HEK293 (cell line): ENCODE measurements around the gene LDLRAP1.

Source experiments
- CTCF ChIA-PET: fragments of 350-600 bp; formaldehyde crosslinking; extraction: SDS; loops from one replicate; lab custom pipeline; 2021; ENCODE audit warnings: antibody characterized with exemption; lab: Yijun Ruan, JAX
- POLR2A ChIA-PET: fragments of 300-600 bp; formaldehyde crosslinking; extraction: SDS; loops from one replicate; lab custom pipeline; 2020; ENCODE audit warnings: antibody characterized with exemption, inconsistent platforms; lab: Yijun Ruan, JAX
- H3K27ac ChIP-seq: fragments of 200-500 bp; sonication (Bioruptor generic); 2 replicates; pipeline ENCODE4 v1.5.1; 2014; ENCODE audit warnings: low read depth, low read length, control low read depth, inconsistent platforms; ENCODE audit errors: extremely low read depth
- H3K36me3 ChIP-seq, 2 experiments: fragments of 200-500 bp in 1 of 2; sonication (Bioruptor generic) in 1 of 2; 1 replicate in 1 of 2; 2 replicates in 1 of 2; pipeline ENCODE4 v1.5.1; 2014 to 2017; ENCODE audit warnings: inconsistent platforms in 2 of 2, low read length in 2 of 2; ENCODE audit not compliant: control insufficient read depth in 2 of 2, insufficient read depth in 1 of 2
- H3K4me1 ChIP-seq: fragments of 200-500 bp; sonication (Bioruptor generic); 2 replicates; pipeline ENCODE4 v1.5.1; 2014; ENCODE audit warnings: mild to moderate bottlenecking, low read length, inconsistent platforms; ENCODE audit not compliant: control insufficient read depth, insufficient read depth
- H3K4me3 ChIP-seq: 2 replicates; pipeline ENCODE4 v1.5.1; 2011; ENCODE audit warnings: low read depth, mild to moderate bottlenecking, control low read depth, low read length, moderate library complexity
- H3K9me3 ChIP-seq: fragments of 200-500 bp; sonication (Bioruptor generic); 2 replicates; pipeline ENCODE4 v1.5.1; 2014; ENCODE audit warnings: low read depth, low read length, inconsistent platforms; ENCODE audit not compliant: control insufficient read depth, insufficient read depth
- GLIS1 ChIP-seq: fragments of 450-650 bp; formaldehyde crosslinking; IDR thresholded peaks from 2 replicates; pipeline ENCODE4 v1.5.1; 2016; ENCODE audit warnings: missing biosample characterization, missing genetic modification characterization
- SCRT2 ChIP-seq: fragments of 450-650 bp; formaldehyde crosslinking; IDR thresholded peaks from 2 replicates; pipeline ENCODE4 v1.5.1; 2016; ENCODE audit warnings: missing biosample characterization, missing genetic modification characterization
- TRIM28 ChIP-seq: IDR thresholded peaks from 2 replicates; pipeline ENCODE4 v1.6.1; 2011; ENCODE audit warnings: low read length, control low read depth, borderline replicate concordance
- WT1 ChIP-seq: fragments of 450-650 bp; formaldehyde crosslinking; IDR thresholded peaks from 2 replicates; pipeline ENCODE4 v1.5.1; 2016; ENCODE audit warnings: missing biosample characterization, missing genetic modification characterization
- ZBTB20 ChIP-seq: fragments of 450-650 bp; formaldehyde crosslinking; IDR thresholded peaks from 2 replicates; pipeline ENCODE4 v1.5.1; 2016; ENCODE audit warnings: missing biosample characterization, missing genetic modification characterization
- ZFHX2 ChIP-seq: fragments of 450-650 bp; formaldehyde crosslinking; conservative IDR thresholded peaks from 2 replicates; pipeline ENCODE4 v1.5.1; 2016; ENCODE audit warnings: missing biosample characterization, missing genetic modification characterization
- ZFP69B ChIP-seq: fragments of 450-650 bp; formaldehyde crosslinking; IDR thresholded peaks from 2 replicates; pipeline ENCODE4 v1.5.1; 2016; ENCODE audit warnings: missing biosample characterization, missing genetic modification characterization
- ZIC2 ChIP-seq: fragments of 450-650 bp; formaldehyde crosslinking; IDR thresholded peaks from 2 replicates; pipeline ENCODE4 v1.5.1; 2016; ENCODE audit warnings: missing biosample characterization, missing genetic modification characterization
- ZNF146 ChIP-seq: fragments of 450-650 bp; formaldehyde crosslinking; IDR thresholded peaks from 2 replicates; pipeline ENCODE4 v1.5.1; 2016; ENCODE audit warnings: missing biosample characterization, missing genetic modification characterization
- ZNF16 ChIP-seq: fragments of 450-650 bp; formaldehyde crosslinking; IDR thresholded peaks from 2 replicates; pipeline ENCODE4 v1.5.1; 2016; ENCODE audit warnings: low read depth, missing biosample characterization, missing genetic modification characterization
- ZNF19 ChIP-seq: fragments of 450-650 bp; formaldehyde crosslinking; IDR thresholded peaks from 2 replicates; pipeline ENCODE4; 2016; ENCODE audit warnings: missing biosample characterization, missing genetic modification characterization, low read depth
- ZNF548 ChIP-seq: fragments of 450-650 bp; formaldehyde crosslinking; IDR thresholded peaks from 2 replicates; pipeline ENCODE4 v1.5.1; 2016; ENCODE audit warnings: missing biosample characterization, missing genetic modification characterization
- TF ChIP-seq, protein P1 (sequence below): fragments of 450-650 bp; formaldehyde crosslinking; IDR thresholded peaks from 2 replicates; pipeline ENCODE4 v1.5.1; 2016; ENCODE audit warnings: missing biosample characterization, missing genetic modification characterization
- TF ChIP-seq, protein P2 (sequence below): fragments of 450-650 bp; formaldehyde crosslinking; IDR thresholded peaks from 2 replicates; pipeline ENCODE4 v1.5.1; 2016; ENCODE audit warnings: missing biosample characterization, missing genetic modification characterization, borderline replicate concordance

Gene LDLRAP1

DNA sequence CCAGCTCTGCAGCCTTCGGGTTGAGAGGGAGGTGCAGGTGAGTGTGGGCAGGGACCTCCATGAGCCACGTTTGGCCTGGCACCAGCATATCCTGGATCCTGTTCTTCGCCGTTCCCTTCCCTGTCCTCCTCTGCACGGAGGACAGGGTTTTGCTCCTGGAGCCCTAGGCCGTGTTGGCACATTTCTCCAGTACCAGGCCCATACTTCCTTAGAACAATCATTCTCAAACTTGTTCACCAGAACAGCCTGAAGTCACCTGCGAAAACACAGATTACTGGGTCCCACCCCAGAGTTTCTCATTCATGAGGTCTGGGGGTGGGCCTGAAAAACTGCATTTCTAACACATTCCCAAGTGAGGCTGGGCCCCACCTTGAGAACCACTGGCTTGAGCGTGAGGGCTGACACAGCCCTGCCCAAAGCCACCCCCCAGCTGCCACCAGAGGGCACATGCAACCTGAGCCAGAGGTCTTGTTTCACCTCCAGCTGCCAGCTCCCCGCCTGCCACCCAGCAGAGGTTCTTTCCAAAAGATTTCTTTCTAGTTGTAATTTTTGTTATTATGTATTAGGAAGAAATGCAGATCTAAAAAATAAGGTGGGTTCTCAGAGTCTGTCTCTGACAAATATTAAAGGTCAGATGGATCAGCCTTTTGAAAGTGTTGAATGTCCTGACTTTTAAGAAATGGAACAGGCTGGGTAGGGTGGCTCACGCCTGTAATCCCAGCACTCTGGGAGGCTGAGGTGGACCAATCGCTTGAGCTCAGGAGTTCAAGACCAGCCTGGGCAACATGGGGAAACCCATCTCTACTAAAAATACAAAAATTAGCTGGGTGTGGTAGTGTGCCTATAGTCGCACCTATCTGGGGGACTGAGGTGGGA, 39.6 kb upstream of the LDLRAP1 start (continued):
- TF ChIP-seq, protein P1, sequence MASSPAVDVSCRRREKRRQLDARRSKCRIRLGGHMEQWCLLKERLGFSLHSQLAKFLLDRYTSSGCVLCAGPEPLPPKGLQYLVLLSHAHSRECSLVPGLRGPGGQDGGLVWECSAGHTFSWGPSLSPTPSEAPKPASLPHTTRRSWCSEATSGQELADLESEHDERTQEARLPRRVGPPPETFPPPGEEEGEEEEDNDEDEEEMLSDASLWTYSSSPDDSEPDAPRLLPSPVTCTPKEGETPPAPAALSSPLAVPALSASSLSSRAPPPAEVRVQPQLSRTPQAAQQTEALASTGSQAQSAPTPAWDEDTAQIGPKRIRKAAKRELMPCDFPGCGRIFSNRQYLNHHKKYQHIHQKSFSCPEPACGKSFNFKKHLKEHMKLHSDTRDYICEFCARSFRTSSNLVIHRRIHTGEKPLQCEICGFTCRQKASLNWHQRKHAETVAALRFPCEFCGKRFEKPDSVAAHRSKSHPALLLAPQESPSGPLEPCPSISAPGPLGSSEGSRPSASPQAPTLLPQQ (tag by site-specific recombination), result peak; percentile 85
- TF ChIP-seq ZNF548 (tag by site-specific recombination) (no peak), GLIS1 (tag by site-specific recombination) (peak; percentile 45; the same call in 1 of the 2 replicates)
- TF ChIP-seq, protein P2, sequence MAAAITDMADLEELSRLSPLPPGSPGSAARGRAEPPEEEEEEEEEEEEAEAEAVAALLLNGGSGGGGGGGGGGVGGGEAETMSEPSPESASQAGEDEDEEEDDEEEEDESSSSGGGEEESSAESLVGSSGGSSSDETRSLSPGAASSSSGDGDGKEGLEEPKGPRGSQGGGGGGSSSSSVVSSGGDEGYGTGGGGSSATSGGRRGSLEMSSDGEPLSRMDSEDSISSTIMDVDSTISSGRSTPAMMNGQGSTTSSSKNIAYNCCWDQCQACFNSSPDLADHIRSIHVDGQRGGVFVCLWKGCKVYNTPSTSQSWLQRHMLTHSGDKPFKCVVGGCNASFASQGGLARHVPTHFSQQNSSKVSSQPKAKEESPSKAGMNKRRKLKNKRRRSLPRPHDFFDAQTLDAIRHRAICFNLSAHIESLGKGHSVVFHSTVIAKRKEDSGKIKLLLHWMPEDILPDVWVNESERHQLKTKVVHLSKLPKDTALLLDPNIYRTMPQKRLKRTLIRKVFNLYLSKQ, result no peak
- TF ChIP-seq, all 188 proteins: peak for 9

DNA sequence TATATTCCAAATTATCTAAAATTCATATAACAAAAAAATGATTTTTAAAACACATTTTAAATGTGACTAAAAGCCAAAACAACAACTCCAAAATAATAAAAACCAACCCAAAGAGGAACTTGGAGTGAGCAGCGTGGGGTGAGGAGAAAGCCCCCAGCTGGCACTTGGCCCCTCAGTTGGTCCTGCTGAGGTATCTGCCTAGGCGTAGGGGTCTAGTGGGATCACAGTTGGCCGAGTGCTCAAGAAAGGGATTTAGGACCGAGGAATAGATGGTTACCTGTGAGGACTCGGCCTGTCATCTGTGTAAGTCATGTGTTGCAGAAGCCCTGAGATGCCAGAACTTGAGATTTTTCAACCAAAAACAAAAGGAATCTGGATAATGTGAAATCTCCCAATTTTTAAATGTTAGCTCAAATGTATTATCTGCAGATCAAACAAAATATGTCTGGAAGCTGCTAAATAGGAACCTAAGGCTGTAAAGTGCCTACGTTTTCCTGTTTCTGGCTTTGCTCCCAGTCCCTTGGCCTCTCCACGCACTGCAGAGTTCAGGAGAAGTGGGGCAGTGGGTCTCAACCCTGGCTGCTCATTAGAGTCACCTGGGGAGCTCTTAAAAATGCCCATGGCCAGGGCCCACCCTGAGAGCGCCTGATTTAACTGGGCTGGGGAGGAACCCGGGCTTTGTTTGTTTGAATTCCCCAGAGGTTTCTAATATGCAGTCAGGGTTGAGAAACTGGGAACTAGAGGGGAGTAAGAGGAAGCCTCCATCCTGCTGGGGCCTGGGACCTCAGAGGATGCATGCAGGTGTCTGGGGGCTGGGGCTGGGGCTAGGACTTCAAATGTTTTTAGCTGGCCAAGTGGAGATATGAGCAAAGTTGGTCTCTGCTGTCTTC, 38.5 kb upstream of the LDLRAP1 start:
- Histone ChIP-seq H3K4me1 (no peaks in the 10 kb centered on the region), H3K27ac (no peak overlapping the region), H3K9me3 (no peaks in the 10 kb centered on the region)
- 0 out of 2 replicates have a peak, but pooled peaks have one; percentile 22 for TF ChIP-seq ZBTB20 (tag by site-specific recombination)
- TF ChIP-seq GLIS1 (tag by site-specific recombination), result peak; percentile 44
- TF ChIP-seq TRIM28, result no peak
- TF ChIP-seq ZNF16 (tag by site-specific recombination), result no peak
- TF ChIP-seq, protein P1 (tag by site-specific recombination), result peak; percentile 72; the same call in 1 of the 2 replicates
- peak; percentile 71 for TF ChIP-seq WT1 (tag by site-specific recombination)
- TF ChIP-seq ZNF19 (tag by site-specific recombination), result no peak
- TF ChIP-seq ZFP69B (tag by site-specific recombination), result peak; percentile 92
- TF ChIP-seq ZIC2 (tag by site-specific recombination), result peak; percentile 49
- TF ChIP-seq ZNF146 (tag by site-specific recombination), result no peak
- TF ChIP-seq, all 188 proteins: peak for 6
- peaks cover 0 to 14% of the 10 kb centered on the region in 2 experiments; a peak in 1 of 3 replicates for H3K36me3 ChIP-seq
- H3K4me3 ChIP-seq, result no peak overlapping the region
- ChIA-PET POLR2A (no interaction called here), CTCF (interaction anchor here (0.6 to 2.3 kb wide), 5 partner anchors 9 to 66 kb away, joined by 3 to 10 read pairs (median 7); no protein-coding TSS in a partner anchor)

DNA sequence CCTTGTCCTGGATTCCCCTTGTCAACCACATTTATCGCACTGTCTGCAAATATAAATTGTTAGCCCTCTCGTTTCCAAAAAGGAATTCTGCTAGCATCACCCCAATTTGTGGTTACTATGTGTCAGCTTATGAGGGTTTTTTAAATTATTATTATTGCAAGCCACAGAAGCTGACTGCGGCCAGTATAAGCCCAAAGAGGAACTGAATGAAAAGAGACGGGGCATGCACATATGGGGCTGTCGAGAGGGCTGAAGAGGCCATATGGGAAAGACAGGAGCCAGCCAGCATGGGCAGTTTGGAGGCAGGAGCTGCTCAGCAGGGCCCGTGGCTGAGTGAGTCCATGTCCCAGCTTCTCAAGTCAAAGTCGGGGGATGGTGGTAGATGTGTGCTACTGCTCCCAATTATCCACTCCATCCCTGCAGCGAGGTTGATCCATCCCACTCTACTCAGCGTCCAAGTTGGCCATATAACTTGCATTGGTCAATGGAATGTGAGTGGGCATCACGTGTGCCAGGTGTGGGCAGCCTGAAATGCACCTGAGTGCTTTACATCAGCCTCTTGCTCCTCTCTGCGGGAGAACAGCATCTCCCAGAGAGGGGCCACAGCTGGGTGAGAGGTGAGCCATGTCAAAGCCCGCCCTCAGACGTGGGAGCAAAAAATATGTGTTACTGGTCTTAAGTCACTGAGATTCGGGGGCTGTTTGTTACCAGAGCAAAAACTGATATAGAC, 37.6 kb upstream of the LDLRAP1 start:
- Histone ChIP-seq H3K9me3 (no peaks in the 10 kb centered on the region), H3K4me3 (no peak overlapping the region), H3K4me1 (no peaks in the 10 kb centered on the region), H3K27ac (no peak overlapping the region), H3K36me3 (peaks cover 0 to 11% of the 10 kb centered on the region in 2 experiments; a peak in 1 of 3 replicates)
- CTCF ChIA-PET, result interaction anchor here (0.6 to 2.3 kb wide), 4 partner anchors 10 to 32 kb away, joined by 3 to 7 read pairs (median 4); no protein-coding TSS in a partner anchor
- POLR2A ChIA-PET, result no interaction called here
- TF ChIP-seq SCRT2, result no peak
- 0 out of 2 replicates have a peak, but pooled peaks have one; percentile 8 for TF ChIP-seq ZFHX2 (tag by site-specific recombination)
